Keratinocyte (primary cell): ENCODE data around the gene NLGN2.

ENCODE experiments used
- EZH2 ChIP-seq: IDR thresholded peaks from one replicate; pipeline ENCODE4 v1.6.1; 2012; ENCODE audit warnings: inconsistent platforms, mild to moderate bottlenecking, low read length, moderate library complexity
- TF ChIP-seq, protein P1 (sequence below), 3 experiments: IDR thresholded peaks in 1 of 3; conservative IDR thresholded peaks in 1 of 3; optimal IDR thresholded peaks in 1 of 3; 2 replicates in 2 of 3; 3 replicates in 1 of 3; pipeline versions ENCODE3 to v1.5.1; 2011; ENCODE audit warnings: low read length in 3 of 3, mild to moderate bottlenecking in 3 of 3, moderate library complexity in 2 of 3, control low read depth in 1 of 3, inconsistent platforms in 1 of 3; ENCODE audit not compliant: insufficient read depth in 2 of 3; ENCODE audit errors: extremely low read depth in 1 of 3

DNA sequence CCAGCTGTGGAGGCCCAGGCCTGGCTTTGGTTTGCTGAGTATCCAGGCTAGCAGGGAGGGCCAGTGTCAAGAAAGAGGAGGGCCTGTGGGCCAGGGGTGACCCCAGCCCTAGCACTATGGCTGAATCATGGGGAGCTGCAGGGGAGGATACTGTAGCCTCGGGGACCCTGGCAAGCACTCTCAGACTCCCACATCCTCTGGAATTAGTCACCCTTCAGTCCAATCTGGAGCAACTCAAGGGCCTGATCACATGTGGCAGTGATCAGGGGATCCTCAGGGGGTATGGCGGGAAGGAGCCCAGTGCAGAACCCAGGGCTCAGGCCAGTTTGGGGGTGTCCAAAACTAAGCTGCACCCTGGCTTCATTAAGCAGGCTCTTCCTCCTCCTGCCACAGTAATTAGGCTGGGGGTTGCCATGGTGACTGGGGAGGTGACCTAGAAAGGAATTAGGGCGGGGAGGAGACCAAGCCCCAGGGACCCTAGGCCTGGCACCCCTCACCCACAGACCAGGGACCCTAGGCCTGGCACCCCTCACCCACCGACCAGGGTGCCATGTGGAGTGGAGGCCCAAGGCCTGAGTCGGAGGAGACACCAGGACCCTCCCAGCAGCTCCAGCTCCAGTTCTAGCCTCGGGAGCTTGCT, 5.8 kb downstream of the NLGN2 start:
- TF ChIP-seq, protein P1, sequence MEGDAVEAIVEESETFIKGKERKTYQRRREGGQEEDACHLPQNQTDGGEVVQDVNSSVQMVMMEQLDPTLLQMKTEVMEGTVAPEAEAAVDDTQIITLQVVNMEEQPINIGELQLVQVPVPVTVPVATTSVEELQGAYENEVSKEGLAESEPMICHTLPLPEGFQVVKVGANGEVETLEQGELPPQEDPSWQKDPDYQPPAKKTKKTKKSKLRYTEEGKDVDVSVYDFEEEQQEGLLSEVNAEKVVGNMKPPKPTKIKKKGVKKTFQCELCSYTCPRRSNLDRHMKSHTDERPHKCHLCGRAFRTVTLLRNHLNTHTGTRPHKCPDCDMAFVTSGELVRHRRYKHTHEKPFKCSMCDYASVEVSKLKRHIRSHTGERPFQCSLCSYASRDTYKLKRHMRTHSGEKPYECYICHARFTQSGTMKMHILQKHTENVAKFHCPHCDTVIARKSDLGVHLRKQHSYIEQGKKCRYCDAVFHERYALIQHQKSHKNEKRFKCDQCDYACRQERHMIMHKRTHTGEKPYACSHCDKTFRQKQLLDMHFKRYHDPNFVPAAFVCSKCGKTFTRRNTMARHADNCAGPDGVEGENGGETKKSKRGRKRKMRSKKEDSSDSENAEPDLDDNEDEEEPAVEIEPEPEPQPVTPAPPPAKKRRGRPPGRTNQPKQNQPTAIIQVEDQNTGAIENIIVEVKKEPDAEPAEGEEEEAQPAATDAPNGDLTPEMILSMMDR (optimal IDR thresholded peaks at IDR 0.05 in 1 of 3, IDR thresholded peaks at IDR 0.05 in 1 of 3, conservative IDR thresholded peaks at IDR 0.05 in 1 of 3; ENCODE audit: extremely low read depth in 1 of 3, insufficient read depth in 2 of 3, low read length in 3 of 3) = no peak
- TF ChIP-seq EZH2 = no peak
